Peyer's patch (tissue), 4 donors: ENCODE results near the gene DSTYK. TPM values are rescaled to one million over a fixed set of nuclear protein-coding genes. Genes with fewer than 3 reads are reported as not detected.
"Not testable (repeated sequence)": the region's sequence is repeated elsewhere in the genome, so short reads cannot be mapped to it uniquely, and the experiment has no call there.

ENCODE experiments used
- DNase-seq, 3 donors: peaks; one replicate each; pipeline ENCODE4 v3.0.0-alpha.2; 2017 to 2019
- H3K27ac ChIP-seq, 4 donors: fragments of 200-600 bp; sonication (generic); one replicate each; pipeline ENCODE4 v1.5.1; 2016 to 2019
- H3K27me3 ChIP-seq, 2 donors: fragments of 200-600 bp; sonication (generic); one replicate each; pipeline ENCODE4 v1.5.1; 2019
- H3K36me3 ChIP-seq, 3 donors: fragments of 200-600 bp; sonication (generic); one replicate each; pipeline ENCODE4 v1.5.1; 2016 to 2019
- H3K4me1 ChIP-seq, 4 donors: fragments of 200-600 bp; sonication (generic); one replicate each; pipeline ENCODE4 v1.5.1; 2016 to 2019
- H3K4me3 ChIP-seq, 4 donors: fragments of 200-600 bp; sonication (generic); 1 replicate in 3 of 4; 2 replicates in 1 of 4; pipeline ENCODE4 v1.5.1; 2016 to 2019; ENCODE audit warnings: mild to moderate bottlenecking in 1 of 4
- H3K9me3 ChIP-seq, 4 donors: fragments of 200-600 bp; sonication (generic); one replicate each; pipeline ENCODE4 v1.5.1; 2016 to 2019; ENCODE audit warnings: mild to moderate bottlenecking in 1 of 4
- POLR2A ChIP-seq, 2 donors: fragments of 450-650 bp; IDR thresholded peaks; one replicate each; pipeline ENCODE4 v1.5.1; 2017; ENCODE audit warnings: antibody characterized with exemption in 2 of 2, mild to moderate bottlenecking in 2 of 2, moderate library complexity in 2 of 2
- total RNA-seq, 4 donors: library from RNA; depleted of rRNA; stranded (reverse); fragments of >200 nt; gene quantifications; one replicate each; pipeline ENCODE4 v1.1.0, GENCODE V29; 2016
- TF ChIP-seq, protein P1 (sequence below), 6 experiments: fragments of 450-650 bp in 4 of 6; fragments of 200-600 bp in 2 of 6; sonication (generic) in 1 of 6; IDR thresholded peaks; one replicate each; pipeline ENCODE4 v1.5.1; 2017 to 2019; ENCODE audit warnings: antibody characterized with exemption in 6 of 6, mild to moderate bottlenecking in 3 of 6, moderate library complexity in 1 of 6

Gene DSTYK
- total RNA-seq, 4 donors from 2014 or later: 3.5 to 11.6 (median 6.8) TPM

DNA sequence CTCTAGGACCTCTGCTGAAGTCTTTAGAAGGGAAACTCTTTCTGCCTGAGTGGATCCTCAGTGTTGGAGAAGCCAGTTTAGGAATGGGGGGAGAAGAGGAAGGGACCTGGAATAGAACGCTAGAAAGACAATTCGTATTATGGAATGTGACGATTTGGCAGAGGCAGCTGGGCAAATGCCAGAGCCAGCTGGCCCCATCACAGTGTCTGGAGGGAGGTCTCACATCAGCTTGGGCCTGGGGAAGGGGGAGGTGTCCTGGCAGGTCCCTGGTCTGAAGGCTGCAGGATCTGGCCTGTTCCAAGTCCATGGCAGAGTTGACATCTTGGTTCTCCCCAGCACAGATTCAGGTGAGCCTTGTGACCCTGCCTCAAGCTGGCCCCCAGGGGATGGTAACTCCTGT, 27.6 kb upstream of the DSTYK start:
- H3K9me3 ChIP-seq: no peaks in the 10 kb centered on the region
- H3K27ac ChIP-seq: no peak overlapping the region
- no peaks in the 10 kb centered on the region for H3K4me1 ChIP-seq
- DNase-seq: no peak
- no peak for TF ChIP-seq POLR2A (IDR thresholded peaks at IDR 0.05)
- TF ChIP-seq, protein P1, sequence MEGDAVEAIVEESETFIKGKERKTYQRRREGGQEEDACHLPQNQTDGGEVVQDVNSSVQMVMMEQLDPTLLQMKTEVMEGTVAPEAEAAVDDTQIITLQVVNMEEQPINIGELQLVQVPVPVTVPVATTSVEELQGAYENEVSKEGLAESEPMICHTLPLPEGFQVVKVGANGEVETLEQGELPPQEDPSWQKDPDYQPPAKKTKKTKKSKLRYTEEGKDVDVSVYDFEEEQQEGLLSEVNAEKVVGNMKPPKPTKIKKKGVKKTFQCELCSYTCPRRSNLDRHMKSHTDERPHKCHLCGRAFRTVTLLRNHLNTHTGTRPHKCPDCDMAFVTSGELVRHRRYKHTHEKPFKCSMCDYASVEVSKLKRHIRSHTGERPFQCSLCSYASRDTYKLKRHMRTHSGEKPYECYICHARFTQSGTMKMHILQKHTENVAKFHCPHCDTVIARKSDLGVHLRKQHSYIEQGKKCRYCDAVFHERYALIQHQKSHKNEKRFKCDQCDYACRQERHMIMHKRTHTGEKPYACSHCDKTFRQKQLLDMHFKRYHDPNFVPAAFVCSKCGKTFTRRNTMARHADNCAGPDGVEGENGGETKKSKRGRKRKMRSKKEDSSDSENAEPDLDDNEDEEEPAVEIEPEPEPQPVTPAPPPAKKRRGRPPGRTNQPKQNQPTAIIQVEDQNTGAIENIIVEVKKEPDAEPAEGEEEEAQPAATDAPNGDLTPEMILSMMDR (IDR thresholded peaks at IDR 0.05): no peak
- no peaks in the 10 kb centered on the region for H3K27me3 ChIP-seq
- H3K4me3 ChIP-seq: no peak overlapping the region
- no peaks in the 10 kb centered on the region for H3K36me3 ChIP-seq

DNA sequence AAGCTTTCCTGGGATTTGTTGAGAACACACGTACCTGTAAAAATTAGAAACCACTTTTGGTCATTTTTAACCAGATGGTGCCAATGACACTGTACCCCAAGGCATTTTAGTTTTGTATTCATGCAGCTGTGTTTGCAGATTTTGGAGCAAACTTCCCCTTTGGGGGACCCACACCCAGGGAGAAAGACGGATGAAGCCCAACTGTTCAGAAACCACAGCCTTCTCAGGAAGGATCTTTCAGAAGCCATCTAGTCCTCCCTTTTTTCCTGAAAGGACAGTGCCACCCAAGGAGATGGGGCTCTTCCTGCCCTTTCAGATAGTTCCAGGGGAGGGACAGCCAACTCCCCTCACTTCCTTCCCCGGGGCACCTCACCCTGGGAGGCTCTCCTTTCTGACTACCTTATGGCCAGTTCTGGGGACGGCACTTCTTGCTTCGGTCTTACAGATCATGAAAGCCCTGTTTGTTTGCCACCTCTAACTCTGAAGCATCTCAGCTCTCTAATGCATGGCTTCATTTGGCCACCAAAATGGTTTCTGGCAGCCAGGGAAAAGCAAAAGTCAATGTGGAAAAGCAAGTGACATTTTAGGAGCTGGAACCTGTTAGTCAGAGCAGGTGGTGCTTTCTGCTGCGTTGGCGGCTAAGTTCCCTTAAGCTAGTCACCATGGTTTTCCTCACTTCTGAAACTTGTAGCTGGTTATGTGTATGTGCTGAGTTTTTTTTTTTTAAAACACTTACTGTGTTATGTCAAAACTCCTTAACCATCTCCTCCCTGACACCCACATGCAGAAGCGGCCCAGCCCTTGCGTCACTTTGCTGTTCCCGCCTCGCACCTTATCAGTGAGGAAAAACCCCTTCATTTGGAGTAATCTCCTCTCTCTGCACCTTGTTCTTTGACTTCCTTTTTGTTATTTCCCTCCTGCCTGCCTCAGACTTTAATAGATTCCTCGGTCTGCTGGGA, 26.3 kb upstream of the DSTYK start:
- Histone ChIP-seq H3K4me3 (no peak overlapping the region), H3K27ac (no peak overlapping the region), H3K9me3 (no peaks in the 10 kb centered on the region), H3K4me1 (no peaks in the 10 kb centered on the region), H3K27me3 (no peaks in the 10 kb centered on the region), H3K36me3 (no peaks in the 10 kb centered on the region)
- DNase-seq: no peak
- TF ChIP-seq, protein P1 (IDR thresholded peaks at IDR 0.05): no peak
- no peak for TF ChIP-seq POLR2A (IDR thresholded peaks at IDR 0.05)

DNA sequence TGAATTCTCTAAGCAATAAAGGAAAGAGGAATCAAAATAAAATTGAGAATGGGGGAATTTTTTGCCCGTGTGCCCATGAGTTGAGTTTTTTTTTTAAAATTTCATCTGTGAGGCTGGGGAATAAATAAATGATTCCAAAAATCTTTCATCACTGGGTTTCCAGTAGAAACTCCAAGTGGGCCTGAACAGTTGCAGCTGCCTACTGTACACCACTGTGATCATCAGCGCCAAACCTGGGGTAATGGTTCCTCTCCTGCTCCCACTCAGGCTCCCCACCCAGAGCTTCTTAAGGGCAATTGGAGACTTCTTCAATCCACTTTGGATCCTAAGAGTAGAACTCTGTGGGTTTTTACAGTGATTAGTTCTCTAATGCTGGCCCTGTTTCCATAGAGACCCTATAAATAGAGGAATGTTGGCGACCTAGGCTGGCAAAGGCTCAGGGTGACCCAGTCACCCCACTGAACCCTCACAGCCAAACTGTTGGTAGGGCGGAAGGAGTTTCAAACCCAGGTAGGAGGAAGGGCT, 25.5 kb upstream of the DSTYK start:
- no peak overlapping the region for H3K4me3 ChIP-seq
- H3K27me3 ChIP-seq: no peaks in the 10 kb centered on the region
- H3K36me3 ChIP-seq: no peaks in the 10 kb centered on the region
- H3K9me3 ChIP-seq: no peaks in the 10 kb centered on the region
- H3K4me1 ChIP-seq: no peaks in the 10 kb centered on the region
- no peak overlapping the region for H3K27ac ChIP-seq
- TF ChIP-seq, protein P1 (IDR thresholded peaks at IDR 0.05): no peak
- no peak for TF ChIP-seq POLR2A (IDR thresholded peaks at IDR 0.05)
- no peak for DNase-seq

DNA sequence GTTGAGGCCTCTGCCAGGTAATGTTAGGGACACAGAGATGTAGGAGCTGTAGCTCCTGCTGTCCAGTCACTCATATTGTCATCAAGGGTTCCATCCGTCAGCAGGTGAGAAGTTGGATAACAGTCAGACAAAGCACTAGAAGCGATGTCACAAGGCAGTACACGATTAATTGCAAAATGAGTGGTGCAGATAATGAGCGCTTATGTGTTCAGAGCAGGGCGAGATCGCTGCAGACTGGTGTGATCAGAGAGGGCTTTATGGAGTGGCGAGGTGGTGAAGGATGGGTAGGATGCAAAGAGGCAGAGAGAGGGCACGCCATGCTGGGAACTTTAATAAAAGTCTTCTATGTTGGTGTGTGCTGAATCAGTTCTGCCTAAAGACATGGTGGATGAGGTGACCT, 25.0 kb upstream of the DSTYK start:
- TF ChIP-seq, protein P1 (IDR thresholded peaks at IDR 0.05): no peak
- no peak for TF ChIP-seq POLR2A (IDR thresholded peaks at IDR 0.05)
- Histone ChIP-seq H3K27me3 (no peaks in the 10 kb centered on the region), H3K9me3 (no peaks in the 10 kb centered on the region), H3K4me3 (no peak overlapping the region), H3K4me1 (no peaks in the 10 kb centered on the region), H3K36me3 (no peaks in the 10 kb centered on the region), H3K27ac (no peak overlapping the region)
- DNase-seq: no peak

DNA sequence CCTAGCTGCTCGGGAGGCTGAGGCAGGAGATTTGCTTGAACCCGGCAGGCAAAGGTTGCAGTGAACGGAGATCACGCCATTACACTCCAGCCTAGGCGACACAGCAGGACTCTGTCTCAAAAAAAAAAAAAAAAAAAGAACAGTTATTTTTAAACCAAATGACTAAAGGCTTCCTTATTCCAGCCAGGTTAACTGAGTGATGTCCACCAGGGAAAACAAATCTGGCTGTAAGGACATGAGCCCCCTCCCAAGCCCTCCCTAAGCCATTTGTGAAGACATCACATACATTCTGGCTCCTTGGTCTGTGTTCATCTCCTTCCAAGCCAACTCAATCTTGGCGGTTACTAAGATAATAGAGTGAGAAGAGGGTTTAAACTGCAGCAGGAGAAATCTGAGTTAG, 24.4 kb upstream of the DSTYK start:
- TF ChIP-seq, protein P1 (IDR thresholded peaks at IDR 0.05): no peak
- TF ChIP-seq POLR2A (IDR thresholded peaks at IDR 0.05): no peak
- H3K27ac ChIP-seq: no peak overlapping the region
- no peaks in the 10 kb centered on the region for H3K36me3 ChIP-seq
- H3K27me3 ChIP-seq: no peaks in the 10 kb centered on the region
- DNase-seq: no peak
- H3K9me3 ChIP-seq: no peaks in the 10 kb centered on the region
- no peaks in the 10 kb centered on the region for H3K4me1 ChIP-seq
- no peak overlapping the region for H3K4me3 ChIP-seq

DNA sequence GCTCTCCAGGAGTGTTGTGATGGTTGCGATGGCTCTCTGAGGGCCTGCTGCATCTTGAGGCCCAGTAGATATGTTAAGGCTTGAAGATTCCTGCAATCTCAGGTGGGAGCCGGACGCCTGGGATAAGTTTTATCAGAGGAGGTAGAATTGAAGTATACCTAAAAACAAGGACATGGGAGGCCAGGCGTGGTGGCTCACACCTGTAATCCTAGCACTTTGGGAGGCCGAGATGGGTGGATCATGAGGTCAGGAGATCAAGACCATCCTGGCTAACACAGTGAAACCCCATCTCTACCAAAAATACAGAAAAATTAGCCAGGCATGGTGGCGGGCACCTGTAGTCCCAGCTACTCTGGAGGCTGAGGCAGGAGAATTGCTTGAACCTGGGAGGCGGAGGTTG, 22.5 kb upstream of the DSTYK start:
- H3K27me3 ChIP-seq, DNase-seq, H3K9me3 ChIP-seq, H3K4me3 ChIP-seq, H3K36me3 ChIP-seq, H3K27ac ChIP-seq: not testable (repeated sequence)
- peaks cover 0 to 10% (median 3%) of the 10 kb centered on the region in 4 donors for H3K4me1 ChIP-seq
